Testis (tissue), 3 donors: Measurements from ENCODE around the gene SEC62. TPM values are rescaled to one million over a fixed set of nuclear protein-coding genes. Genes with fewer than 3 reads are reported as not detected.

Experiments
- DNase-seq: peaks from one replicate; pipeline ENCODE4 v3.0.0-alpha.2; 2019
- H3K27ac ChIP-seq, 2 donors: fragments of 200-600 bp; sonication (generic); one replicate each; pipeline ENCODE4 v1.5.1; 2019
- H3K27me3 ChIP-seq: fragments of 200-600 bp; sonication (generic); one replicate; pipeline ENCODE4 v1.5.1; 2019
- H3K36me3 ChIP-seq: fragments of 200-600 bp; sonication (generic); one replicate; pipeline ENCODE4 v1.5.1; 2017; ENCODE audit warnings: low read depth; ENCODE audit errors: missing control alignments
- H3K4me1 ChIP-seq: fragments of 200-600 bp; sonication (generic); one replicate; pipeline ENCODE4 v1.5.1; 2019
- H3K4me3 ChIP-seq, 2 donors: fragments of 200-600 bp; sonication (generic); one replicate each; pipeline ENCODE4 v1.5.1; 2017 to 2019
- H3K9me3 ChIP-seq: fragments of 200-600 bp; sonication (generic); one replicate; pipeline ENCODE4 v1.5.1; 2017
- POLR2A ChIP-seq: fragments of 450-650 bp; IDR thresholded peaks from one replicate; pipeline ENCODE4 v1.6.1; 2017; ENCODE audit warnings: antibody characterized with exemption, mild to moderate bottlenecking, moderate library complexity
- WGBS, 2 donors: methylation state at CpG; one replicate each; pipeline ENCODE4 v1.1.5; 2018; 5-methylcytosine and 5-hydroxymethylcytosine counted together
- intact Hi-C: fragments of 100-400 bp; cut with DNase I; formaldehyde crosslinking; loops from one replicate; pipeline ENCODE4 v1.15.1; 2023; ENCODE audit warnings: low total_unique reads
- polyA plus RNA-seq: library from polyadenylated mRNA; stranded (reverse); fragments of 350-450 nt; fragmentation: Illumina TruSeq; extraction: RNeasy Lipid Tissue Mini Kit (QIAGEN cat#74804); gene quantifications from one replicate; pipeline ENCODE4 v1.2.3, GENCODE V29; 2014; ENCODE audit warnings: low read depth, low replicate concordance; ENCODE audit not compliant: insufficient read depth
- total RNA-seq, 2 donors: library from RNA; depleted of rRNA; stranded (reverse); fragments of >200 nt; gene quantifications; one replicate each; pipeline ENCODE4 v1.2.3, GENCODE V29; 2016
- TF ChIP-seq, protein P1 (sequence below), 3 experiments: fragments of 450-650 bp in 2 of 3; fragments of 200-600 bp in 1 of 3; sonication (generic) in 1 of 3; IDR thresholded peaks; one replicate each; pipeline ENCODE4 v1.5.1; 2016 to 2019; ENCODE audit warnings: antibody characterized with exemption in 3 of 3, mild to moderate bottlenecking in 2 of 3, moderate library complexity in 1 of 3

The SEC62 gene
- total and polyA plus RNA-seq, 3 donors from 2014 or later = 23.2 to 45.1 (median 44.7) TPM

DNA sequence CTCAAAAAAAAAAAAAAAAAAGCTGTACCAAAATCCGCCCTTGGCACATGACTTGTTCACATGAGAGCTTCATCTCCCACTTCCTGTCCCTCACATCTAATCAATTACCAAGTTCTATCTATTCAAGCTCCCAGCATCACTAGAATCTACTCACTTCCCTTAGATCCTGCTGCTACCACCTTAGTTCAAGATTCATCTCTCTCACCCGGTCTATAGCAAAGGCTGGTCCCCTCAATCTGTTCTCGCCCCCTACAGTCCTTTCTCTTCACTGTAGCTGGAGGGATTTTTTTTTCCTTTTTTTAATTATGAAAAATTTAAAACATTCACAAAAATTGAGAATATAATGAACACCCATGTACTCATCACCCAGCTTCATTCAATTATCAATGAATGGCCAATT is 54.5 kb downstream of the SEC62 start:
- 81 to 88% methylated on average over 3 of the region's 3 CpGs for WGBS, 2 donors
- Histone ChIP-seq H3K9me3 (no peaks in the 10 kb centered on the region), H3K4me3 (no peak overlapping the region), H3K36me3 (no peaks in the 10 kb centered on the region), H3K4me1 (no peaks in the 10 kb centered on the region), H3K27ac (no peak overlapping the region), H3K27me3 (no peaks in the 10 kb centered on the region)
- DNase-seq = no peak
- TF ChIP-seq, protein P1, sequence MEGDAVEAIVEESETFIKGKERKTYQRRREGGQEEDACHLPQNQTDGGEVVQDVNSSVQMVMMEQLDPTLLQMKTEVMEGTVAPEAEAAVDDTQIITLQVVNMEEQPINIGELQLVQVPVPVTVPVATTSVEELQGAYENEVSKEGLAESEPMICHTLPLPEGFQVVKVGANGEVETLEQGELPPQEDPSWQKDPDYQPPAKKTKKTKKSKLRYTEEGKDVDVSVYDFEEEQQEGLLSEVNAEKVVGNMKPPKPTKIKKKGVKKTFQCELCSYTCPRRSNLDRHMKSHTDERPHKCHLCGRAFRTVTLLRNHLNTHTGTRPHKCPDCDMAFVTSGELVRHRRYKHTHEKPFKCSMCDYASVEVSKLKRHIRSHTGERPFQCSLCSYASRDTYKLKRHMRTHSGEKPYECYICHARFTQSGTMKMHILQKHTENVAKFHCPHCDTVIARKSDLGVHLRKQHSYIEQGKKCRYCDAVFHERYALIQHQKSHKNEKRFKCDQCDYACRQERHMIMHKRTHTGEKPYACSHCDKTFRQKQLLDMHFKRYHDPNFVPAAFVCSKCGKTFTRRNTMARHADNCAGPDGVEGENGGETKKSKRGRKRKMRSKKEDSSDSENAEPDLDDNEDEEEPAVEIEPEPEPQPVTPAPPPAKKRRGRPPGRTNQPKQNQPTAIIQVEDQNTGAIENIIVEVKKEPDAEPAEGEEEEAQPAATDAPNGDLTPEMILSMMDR (IDR thresholded peaks at IDR 0.05) = no peak
- TF ChIP-seq POLR2A = no peak
- intact Hi-C loops = no loop called here

DNA sequence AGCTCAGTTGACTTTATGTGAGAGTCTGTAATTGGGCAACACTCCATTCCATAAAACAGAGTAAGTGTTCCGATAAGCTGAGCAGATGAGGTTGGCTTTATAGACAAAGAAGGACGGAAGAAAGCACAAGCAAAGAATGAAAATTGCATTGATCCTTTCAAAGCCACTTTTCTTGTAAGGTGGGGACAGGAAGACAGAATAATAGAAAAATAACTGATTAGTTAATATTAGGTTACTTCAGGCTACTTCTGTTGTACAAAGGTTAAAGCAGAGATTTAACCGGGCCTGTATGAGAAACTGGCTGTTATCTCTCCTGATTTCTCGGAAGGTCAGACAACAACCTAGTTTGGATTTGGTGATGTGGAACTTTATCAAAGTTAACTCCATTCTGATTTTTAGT is 55.7 kb downstream of the SEC62 start:
- no peaks in the 10 kb centered on the region for H3K4me1 ChIP-seq
- 90 to 92% methylated on average over 4 of the region's 4 CpGs for WGBS, 2 donors
- H3K9me3 ChIP-seq = no peaks in the 10 kb centered on the region
- no peak overlapping the region for H3K4me3 ChIP-seq
- no peaks in the 10 kb centered on the region for H3K36me3 ChIP-seq
- no peaks in the 10 kb centered on the region for H3K27me3 ChIP-seq
- H3K27ac ChIP-seq = no peak overlapping the region
- intact Hi-C loops = no loop called here
- TF ChIP-seq, protein P1 (IDR thresholded peaks at IDR 0.05) = no peak
- TF ChIP-seq POLR2A = no peak
- DNase-seq = no peak

DNA sequence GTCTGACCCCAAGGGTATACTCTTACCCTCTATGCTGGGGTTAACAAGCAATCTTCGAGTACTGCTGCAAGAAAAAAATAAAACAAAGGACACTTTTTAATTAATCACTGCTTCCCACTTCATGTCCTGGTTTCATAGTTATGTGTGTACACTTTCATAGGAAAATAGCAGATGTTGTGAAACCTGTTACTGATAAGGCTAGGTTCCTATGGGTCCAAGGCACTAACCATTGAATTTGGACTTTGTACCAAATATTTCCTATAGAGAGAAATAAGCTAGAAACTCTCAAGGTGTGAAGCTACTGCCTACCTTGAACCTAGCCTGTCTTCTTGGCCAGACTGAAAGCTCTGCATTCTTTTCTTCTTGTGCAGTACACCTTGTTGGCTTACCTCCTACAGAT is 56.6 kb downstream of the SEC62 start:
- no peak for TF ChIP-seq POLR2A
- TF ChIP-seq, protein P1 (IDR thresholded peaks at IDR 0.05) = no peak
- Histone ChIP-seq H3K4me3 (no peak overlapping the region), H3K36me3 (no peaks in the 10 kb centered on the region), H3K27me3 (no peaks in the 10 kb centered on the region), H3K4me1 (no peaks in the 10 kb centered on the region), H3K9me3 (no peaks in the 10 kb centered on the region), H3K27ac (no peak overlapping the region)
- intact Hi-C loops = no loop called here
- DNase-seq = no peak
- 76 to 94% methylated on average over 1 of the region's 1 CpG for WGBS, 2 donors

DNA sequence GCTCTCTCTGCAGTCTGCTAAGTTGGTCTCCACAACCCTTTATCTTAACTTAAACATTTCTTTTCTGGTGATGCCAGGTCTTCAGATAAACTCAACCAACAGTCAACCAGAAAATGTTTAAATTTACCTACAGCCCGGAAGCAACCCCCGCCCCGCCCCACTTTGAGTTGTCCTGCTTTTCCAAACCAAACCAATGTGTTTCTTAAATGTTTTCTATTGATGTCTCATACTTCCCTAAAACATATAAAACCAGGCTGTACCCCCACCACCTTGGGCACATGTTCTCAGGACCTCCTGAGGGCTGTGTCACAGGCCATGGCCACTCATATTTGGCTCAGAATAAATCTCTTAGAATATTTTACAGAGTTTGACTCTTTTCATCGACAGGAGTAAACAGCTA is 58.0 kb downstream of the SEC62 start:
- Histone ChIP-seq H3K27me3 (no peaks in the 10 kb centered on the region), H3K27ac (no peak overlapping the region), H3K4me3 (no peak overlapping the region), H3K9me3 (no peaks in the 10 kb centered on the region), H3K36me3 (no peaks in the 10 kb centered on the region), H3K4me1 (no peaks in the 10 kb centered on the region)
- WGBS, 2 donors = 92 to 94% methylated on average over 4 of the region's 4 CpGs
- intact Hi-C loops = no loop called here
- no peak for DNase-seq
- TF ChIP-seq, protein P1 (IDR thresholded peaks at IDR 0.05) = no peak
- no peak for TF ChIP-seq POLR2A

DNA sequence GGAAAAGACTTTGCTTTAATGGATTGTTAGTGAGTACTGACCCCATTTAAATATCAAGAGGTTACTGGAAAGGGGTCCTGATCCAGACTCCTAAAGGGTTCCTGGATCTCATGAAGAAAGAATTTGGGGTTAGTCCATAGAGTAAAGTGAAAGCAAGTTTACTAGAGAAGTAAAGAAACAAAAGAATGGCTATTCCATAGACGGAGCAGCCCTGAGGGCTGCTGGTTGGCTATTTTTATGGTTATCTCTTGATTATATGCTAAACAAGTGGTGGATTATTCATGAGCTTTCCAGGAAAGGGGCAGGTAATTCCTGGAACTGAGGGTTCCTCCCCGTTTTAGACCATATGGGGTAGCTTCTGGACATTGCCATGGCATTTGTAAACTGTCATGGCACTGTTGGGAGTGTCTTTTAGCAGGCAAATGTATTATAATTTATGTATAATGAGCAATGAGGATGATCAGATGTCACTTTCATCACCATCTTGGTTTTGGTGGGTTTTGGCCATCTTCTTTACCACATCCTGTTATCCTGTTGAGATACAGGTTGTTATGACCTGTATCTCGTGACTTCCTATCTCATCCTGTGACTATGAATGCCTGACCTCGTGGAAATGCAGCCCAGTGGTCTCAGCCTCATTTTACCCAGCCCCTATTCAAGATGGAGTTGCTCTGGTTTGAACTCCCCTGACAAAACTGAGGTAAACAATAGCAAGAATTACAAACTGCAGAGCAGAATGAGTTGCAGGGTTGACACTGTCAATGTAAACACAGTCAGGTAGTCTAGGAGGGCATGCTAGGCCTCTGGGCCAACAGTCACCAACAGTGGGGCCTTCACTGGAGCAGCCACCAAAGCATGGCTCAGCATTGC is 60.9 kb downstream of the SEC62 start:
- TF ChIP-seq, protein P1 (IDR thresholded peaks at IDR 0.05) = no peak
- TF ChIP-seq POLR2A = no peak
- WGBS, 2 donors = 75 to 82% methylated on average over 4 of the region's 4 CpGs
- no peak for DNase-seq

More for the DNA sequence above, 60.9 kb downstream of the SEC62 start:
- Histone ChIP-seq H3K36me3 (no peaks in the 10 kb centered on the region), H3K4me3 (no peak overlapping the region), H3K9me3 (no peaks in the 10 kb centered on the region), H3K27ac (no peak overlapping the region), H3K4me1 (no peaks in the 10 kb centered on the region), H3K27me3 (no peaks in the 10 kb centered on the region)
- intact Hi-C loops = no loop called here
